ENCODE measurements around the gene CTDSPL. TPM values are rescaled to one million over a fixed set of nuclear protein-coding genes. Genes with fewer than 3 reads are reported as not detected.

CTDSPL gene
- total and polyA plus RNA-seq, 2 experiments from 2014 or later = 15.3 to 22.3 TPM

GRCh38 chr3:38008191-38008701 is 146.6 kb downstream of the CTDSPL start:
- no peak for TF ChIP-seq CTCF (IDR thresholded peaks at IDR 0.05; ENCODE audit: low read depth, low read length)
- H3K36me3 ChIP-seq = no peaks in the 10 kb centered on the region
- H3K4me1 ChIP-seq (ENCODE audit: low read depth) = no peaks in the 10 kb centered on the region
- no peaks in the 10 kb centered on the region for H3K9me3 ChIP-seq (ENCODE audit: low read depth)
- DNase-seq (ENCODE audit: low read depth in 1 of 2, low spot score in 1 of 2) = no peak
- H3K27ac ChIP-seq = no peak overlapping the region
- no peaks in the 10 kb centered on the region for H3K27me3 ChIP-seq
- H3K4me3 ChIP-seq = no peak overlapping the region

- no peaks in the 10 kb centered on the region for H3K36me3 ChIP-seq
- no peaks in the 10 kb centered on the region for H3K4me1 ChIP-seq (ENCODE audit: low read depth)
- H3K9me3 ChIP-seq (ENCODE audit: low read depth) = no peaks in the 10 kb centered on the region
- no peak overlapping the region for H3K4me3 ChIP-seq
- no peak overlapping the region for H3K27ac ChIP-seq
- H3K27me3 ChIP-seq = no peaks in the 10 kb centered on the region
- no peak for TF ChIP-seq CTCF (IDR thresholded peaks at IDR 0.05; ENCODE audit: low read depth, low read length)
- no peak for DNase-seq (ENCODE audit: low read depth in 1 of 2, low spot score in 1 of 2)
Measured at GRCh38 chr3:38008971-38009580, 147.4 kb downstream of the CTDSPL start.

GRCh38 chr3:38009807-38010591 is 148.3 kb downstream of the CTDSPL start:
- no peak for TF ChIP-seq CTCF (IDR thresholded peaks at IDR 0.05; ENCODE audit: low read depth, low read length)
- Histone ChIP-seq H3K4me1 (ENCODE audit: low read depth) (no peaks in the 10 kb centered on the region), H3K4me3 (no peak overlapping the region), H3K27ac (no peak overlapping the region), H3K27me3 (no peaks in the 10 kb centered on the region), H3K36me3 (no peaks in the 10 kb centered on the region), H3K9me3 (ENCODE audit: low read depth) (no peaks in the 10 kb centered on the region)
- DNase-seq (ENCODE audit: low read depth in 1 of 2, low spot score in 1 of 2) = no peak

GRCh38 chr3:38011111-38011510 is 149.4 kb downstream of the CTDSPL start:
- H3K36me3 ChIP-seq = peaks cover 7% of the 10 kb centered on the region
- no peak for TF ChIP-seq CTCF (IDR thresholded peaks at IDR 0.05; ENCODE audit: low read depth, low read length)
- no peak for DNase-seq (ENCODE audit: low read depth in 1 of 2, low spot score in 1 of 2)
- no peaks in the 10 kb centered on the region for H3K4me1 ChIP-seq (ENCODE audit: low read depth)
- H3K27ac ChIP-seq = no peak overlapping the region
- no peak overlapping the region for H3K4me3 ChIP-seq
- H3K27me3 ChIP-seq = no peaks in the 10 kb centered on the region
- H3K9me3 ChIP-seq (ENCODE audit: low read depth) = no peaks in the 10 kb centered on the region

- no peak overlapping the region for H3K27ac ChIP-seq
- H3K9me3 ChIP-seq (ENCODE audit: low read depth) = no peaks in the 10 kb centered on the region
- TF ChIP-seq CTCF (IDR thresholded peaks at IDR 0.05; ENCODE audit: low read depth, low read length) = no peak
- H3K4me3 ChIP-seq = no peak overlapping the region
- H3K36me3 ChIP-seq = peaks cover 9% of the 10 kb centered on the region
- no peaks in the 10 kb centered on the region for H3K27me3 ChIP-seq
- DNase-seq (ENCODE audit: low read depth in 1 of 2, low spot score in 1 of 2) = no peak
- H3K4me1 ChIP-seq (ENCODE audit: low read depth) = peaks cover 13% of the 10 kb centered on the region
Measured at GRCh38 chr3:38015485-38015884, 153.8 kb downstream of the CTDSPL start.
